HG02852 (cell line): Measurements from ENCODE around the gene SCYGR4.

Source experiments
- ATAC-seq: cut with Tn5 transposase; IDR thresholded peaks from one replicate; pipeline ENCODE4 v1.9.1; 2021; ENCODE audit warnings: mild to moderate bottlenecking, moderate library complexity; ENCODE audit not compliant: unreplicated experiment

The SCYGR4 gene

GRCh38 chr2:227613272-227613660 is 4.0 kb upstream of the SCYGR4 start:
- ATAC-seq = no peak

- ATAC-seq = no peak
These were observed 3.1 kb upstream of the SCYGR4 start for GRCh38 chr2:227614246-227614645.

DNA sequence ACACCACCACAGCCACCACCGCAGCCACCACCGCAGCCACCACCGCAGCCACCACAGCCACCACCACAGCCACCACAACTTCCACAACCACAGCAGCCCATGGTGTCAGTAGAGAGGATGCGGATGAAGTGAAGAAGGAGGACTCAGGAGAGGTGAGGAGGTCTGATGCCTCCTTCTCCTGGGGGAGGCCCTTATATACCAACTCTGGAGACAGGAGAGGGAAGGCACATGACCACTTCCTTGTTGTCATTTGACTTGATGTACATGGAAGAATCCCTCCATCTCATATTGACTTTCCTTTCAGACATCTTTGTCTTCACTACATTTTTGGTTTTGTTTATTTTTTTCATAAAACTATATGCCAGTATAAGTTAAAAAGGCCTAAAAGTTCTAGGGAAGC is 2.6 kb upstream of the SCYGR4 start, which contains the start of gene SCYGR3:
Gene SCYGR3 (minus strand): TSS at position 101 of the 400 bp plus-strand sequence. CDS start 0 bp downstream, at position 101.
- ATAC-seq = no peak

GRCh38 chr2:227615181-227615580 is 2.1 kb upstream of the SCYGR4 start:
- no peak for ATAC-seq

DNA sequence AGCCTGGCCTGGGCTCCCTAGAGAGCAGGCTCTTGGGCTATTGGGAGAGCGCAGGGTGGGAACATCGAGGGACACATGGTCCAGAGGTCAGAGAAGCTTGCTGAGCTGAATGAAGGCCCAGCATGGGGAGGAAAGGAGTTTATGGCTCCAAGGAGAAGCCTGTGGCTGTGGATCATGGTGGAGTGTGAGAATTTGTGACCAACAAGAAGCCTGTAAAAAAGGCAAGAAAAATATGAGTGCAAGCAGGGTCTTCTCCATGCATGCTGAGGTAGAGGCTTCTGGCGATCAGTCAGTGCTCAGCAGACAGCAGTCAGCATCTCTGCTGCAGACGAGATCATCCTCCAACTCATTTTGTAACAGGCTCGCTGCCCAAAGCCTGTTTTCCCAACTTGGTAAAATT is 1.4 kb upstream of the SCYGR4 start:
- ATAC-seq = no peak

DNA sequence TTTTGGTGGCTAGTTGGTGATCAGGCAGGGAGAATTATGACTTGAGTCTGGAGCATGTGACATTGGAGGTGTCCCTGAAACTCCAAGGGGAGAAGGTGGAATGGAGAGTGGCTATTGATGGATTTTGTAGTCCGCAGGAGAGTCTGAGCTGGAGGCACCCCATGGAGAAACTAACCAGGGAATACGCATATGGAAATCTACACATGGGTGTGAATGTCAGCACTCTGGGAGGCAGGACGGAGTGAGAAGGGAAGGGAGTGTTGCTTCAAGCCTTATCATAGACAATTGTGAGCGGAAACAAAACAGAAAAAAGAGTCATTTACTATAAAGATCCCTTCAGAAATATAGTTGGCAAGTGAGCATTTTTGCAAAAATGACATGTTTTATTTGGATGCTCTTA is 667 bp upstream of the SCYGR4 start:
- no peak for ATAC-seq

DNA sequence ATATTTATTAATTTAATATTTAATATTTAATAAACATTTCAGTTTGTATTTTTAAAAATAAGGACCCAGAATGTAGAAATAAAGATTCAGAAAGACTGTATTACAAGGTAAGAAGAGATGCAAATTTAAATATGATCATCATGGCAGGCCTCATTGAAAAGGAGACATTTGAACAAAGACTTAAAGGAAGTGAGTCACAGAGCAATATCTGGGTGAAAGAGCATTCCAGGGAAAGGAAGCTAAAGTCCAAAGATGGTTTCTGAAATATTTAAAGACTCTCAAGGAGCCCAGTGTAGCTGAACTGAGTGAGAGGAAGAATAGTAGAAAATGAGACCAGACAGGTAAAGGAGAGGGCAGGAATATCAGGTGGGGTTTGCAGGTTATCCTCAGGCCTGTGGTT is 5.9 kb downstream of the SCYGR4 start:
- ATAC-seq = no peak

GRCh38 chr2:227625420-227625819 is 8.1 kb downstream of the SCYGR4 start:
- ATAC-seq = no peak

DNA sequence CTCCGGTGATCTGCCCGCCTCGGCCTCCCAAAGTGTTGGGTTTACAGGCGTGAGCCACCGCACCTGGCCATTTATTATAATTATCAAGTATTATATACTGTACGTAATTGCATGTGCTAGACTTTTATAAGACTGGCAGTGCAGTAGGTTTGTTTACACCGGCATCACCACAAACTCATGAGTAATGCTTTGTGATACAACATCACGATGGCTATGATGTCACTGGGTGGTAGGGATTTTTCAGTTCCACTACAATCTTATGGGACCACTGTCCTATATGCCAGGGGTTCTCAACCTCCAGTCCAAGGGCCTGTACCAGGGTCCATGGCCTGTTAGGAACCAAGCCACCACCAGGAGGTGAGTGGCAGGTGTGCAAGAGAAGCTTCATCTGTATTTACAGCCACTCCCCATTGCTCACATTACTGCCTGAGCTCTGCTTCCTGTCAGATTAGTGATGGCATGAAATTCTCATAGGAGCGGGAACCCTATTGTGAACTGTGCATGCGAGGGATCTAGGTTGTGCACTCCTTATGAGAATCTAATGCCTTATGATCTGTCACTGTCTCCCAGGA is 9.4 kb downstream of the SCYGR4 start:
- no peak for ATAC-seq

GRCh38 chr2:227627769-227628168 is 10.5 kb downstream of the SCYGR4 start:
- peak; percentile 99 for ATAC-seq

- no peak for ATAC-seq
These were observed 12.1 kb downstream of the SCYGR4 start for GRCh38 chr2:227629435-227629834.

- no peak for ATAC-seq
These were observed 13.0 kb downstream of the SCYGR4 start for GRCh38 chr2:227630322-227630721.

DNA sequence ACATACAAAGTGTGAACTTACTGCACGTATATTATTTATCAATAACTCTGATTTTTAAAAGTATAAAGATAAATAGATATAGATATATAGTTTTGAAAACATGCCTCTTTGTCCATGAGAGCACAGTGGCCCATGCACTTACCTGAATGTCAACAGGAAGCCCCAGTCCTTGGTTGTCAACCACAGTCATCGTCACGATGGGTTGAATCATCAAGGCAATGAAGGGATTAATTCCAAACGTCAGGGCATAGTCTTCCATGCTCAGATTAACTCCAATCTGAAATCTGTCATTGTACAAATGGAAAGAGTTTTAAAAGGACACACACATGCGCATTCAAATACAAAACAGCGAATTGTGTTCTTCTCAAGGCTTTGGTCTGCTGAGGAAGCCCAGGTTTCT is 15.5 kb downstream of the SCYGR4 start:
- no peak for ATAC-seq

- ATAC-seq = no peak
These were observed 16.9 kb downstream of the SCYGR4 start for GRCh38 chr2:227634201-227634600.

GRCh38 chr2:227642656-227643055 is 25.4 kb downstream of the SCYGR4 start:
- no peak for ATAC-seq

DNA sequence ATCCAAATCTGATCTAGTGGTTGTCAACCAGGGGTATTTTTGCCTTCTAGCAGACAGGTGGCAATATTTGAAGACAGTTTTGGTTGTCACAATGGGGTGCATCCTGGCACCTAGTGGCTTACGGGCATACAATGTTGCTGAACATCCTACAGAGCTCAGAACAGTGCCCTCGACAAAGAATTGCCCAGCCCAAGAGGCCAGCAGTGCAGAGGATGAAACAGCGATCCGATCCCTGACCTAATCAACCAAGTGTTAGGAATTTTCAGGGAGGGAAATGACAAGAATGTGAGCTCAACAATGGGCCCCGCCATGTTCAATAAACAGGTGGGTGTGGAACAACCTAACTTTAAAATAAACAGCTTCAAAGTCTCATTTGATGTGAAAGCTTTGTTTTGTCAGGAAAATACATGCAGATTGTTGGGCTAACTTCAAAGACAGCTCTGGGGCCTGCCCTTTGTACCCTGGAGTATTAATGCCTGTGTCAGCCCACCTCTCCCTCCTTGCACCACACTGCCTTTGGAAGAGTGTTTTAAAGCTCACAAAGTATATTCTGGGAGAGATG is 26.8 kb downstream of the SCYGR4 start:
- no peak for ATAC-seq

DNA sequence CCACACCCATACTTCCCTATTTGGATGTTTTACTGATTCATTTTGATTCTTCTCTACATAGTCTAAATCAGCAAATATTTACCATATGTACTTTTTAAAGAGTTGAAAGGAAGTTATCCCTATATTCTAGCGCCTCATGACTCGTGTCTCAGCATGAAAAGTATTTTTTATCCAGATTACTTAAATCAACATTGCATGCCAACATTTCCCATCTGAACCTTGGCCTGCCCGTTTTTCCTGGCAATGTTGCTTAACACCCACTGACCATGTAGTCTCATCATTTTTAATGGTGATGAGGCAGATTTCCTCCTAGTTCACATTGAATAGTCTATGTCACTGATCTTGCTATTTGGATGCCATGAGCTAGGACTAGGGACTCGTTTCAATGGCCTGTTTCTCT is 36.1 kb downstream of the SCYGR4 start:
- no peak for ATAC-seq

GRCh38 chr2:227654426-227654825 is 37.1 kb downstream of the SCYGR4 start:
- no peak for ATAC-seq

DNA sequence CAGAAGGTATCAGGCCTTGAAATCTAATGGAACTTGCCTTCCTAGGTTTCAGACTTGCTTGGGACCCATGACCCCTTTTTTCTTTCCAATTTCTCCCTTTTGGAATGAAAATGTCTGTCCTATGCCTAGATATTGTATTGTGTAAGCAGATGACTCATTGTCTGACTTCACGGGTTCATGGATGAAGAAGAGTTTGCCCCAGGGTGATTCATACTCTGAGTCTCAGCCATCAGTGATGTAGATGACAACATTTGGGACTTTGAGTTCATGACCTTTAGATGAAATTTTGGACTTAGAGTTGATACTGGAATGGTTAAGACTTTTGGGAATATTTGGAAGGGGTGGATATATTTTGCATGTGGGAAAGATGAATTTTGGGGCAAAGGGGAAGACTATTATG is 38.2 kb downstream of the SCYGR4 start:
- ATAC-seq = no peak

DNA sequence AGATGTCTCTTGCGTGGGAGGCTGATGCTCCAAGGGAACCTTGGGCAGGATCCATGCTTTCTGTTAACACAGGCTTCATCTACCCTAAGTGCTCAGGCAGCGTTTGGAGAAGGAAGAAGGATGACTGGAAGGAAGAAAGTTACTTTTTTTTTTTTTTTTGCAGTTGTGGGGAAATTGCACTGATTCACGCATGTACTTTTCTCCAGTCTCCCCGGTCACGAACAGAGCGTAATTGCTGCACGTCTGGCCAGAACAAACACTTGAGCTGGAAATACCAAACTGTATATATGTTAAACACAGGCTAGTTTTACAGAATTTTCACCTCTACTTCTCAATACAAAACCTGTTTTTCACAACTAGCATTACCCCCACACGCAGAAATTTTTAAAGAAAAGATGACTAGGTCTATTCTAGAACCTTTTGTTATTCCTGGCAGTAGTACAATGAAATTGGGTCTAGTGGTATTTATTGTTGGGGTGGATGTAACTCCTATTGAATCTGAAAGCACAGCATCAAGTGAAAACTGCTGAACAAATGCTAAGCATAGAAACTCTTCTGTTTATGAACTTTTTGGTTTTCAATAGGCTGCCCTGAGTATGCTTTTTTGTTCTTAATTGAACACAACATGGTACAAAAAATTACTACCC is 40.0 kb downstream of the SCYGR4 start:
- ATAC-seq = no peak

GRCh38 chr2:227661025-227661649 is 43.8 kb downstream of the SCYGR4 start:
- no peak for ATAC-seq

DNA sequence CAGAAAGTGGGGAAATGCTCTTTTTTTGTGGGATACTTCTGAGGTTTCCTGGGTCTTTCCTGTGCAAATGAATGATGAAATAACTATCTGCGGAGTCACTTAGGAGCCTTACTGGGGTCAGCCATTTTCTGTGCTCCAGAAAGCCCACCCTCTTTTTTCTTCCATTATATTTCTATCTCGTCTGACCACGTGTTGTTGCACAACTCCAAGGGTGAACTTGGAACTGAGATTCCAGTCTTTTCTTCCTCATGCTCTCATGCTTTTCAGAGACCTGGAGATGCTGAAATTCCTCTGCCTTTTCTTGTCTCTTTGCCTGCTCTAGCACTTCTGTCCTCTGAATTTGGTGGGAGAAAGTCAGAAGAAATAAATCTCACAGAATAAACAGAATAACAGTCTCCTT is 44.5 kb downstream of the SCYGR4 start:
- no peak for ATAC-seq
